Measurements from ENCODE around the gene MBTPS1. TPM values are rescaled to one million over a fixed set of nuclear protein-coding genes. Genes with fewer than 3 reads are reported as not detected.
"Not testable (repeated sequence)": the region's sequence is repeated elsewhere in the genome, so short reads cannot be mapped to it uniquely, and the experiment has no call there.

Gene MBTPS1
- polyA plus RNA-seq, 3 donors, result 29.8 to 56.3 (median 46.8) TPM

- no peak overlapping the region for H3K27ac ChIP-seq (ENCODE audit: low read depth, low read length)
- WGBS, 3 donors, result 52 to 76% (median 74%) methylated on average over 14 of the region's 14 CpGs
Measured at GRCh38 chr16:84138824-84139627, 22.3 kb upstream of the MBTPS1 start.

- H3K27ac ChIP-seq (ENCODE audit: low read depth, low read length), result no peak overlapping the region
- WGBS, 3 donors, result 36 to 75% (median 64%) methylated on average over 2 of the region's 2 CpGs
Measured at GRCh38 chr16:84138500-84138823, 21.7 kb upstream of the MBTPS1 start.

DNA sequence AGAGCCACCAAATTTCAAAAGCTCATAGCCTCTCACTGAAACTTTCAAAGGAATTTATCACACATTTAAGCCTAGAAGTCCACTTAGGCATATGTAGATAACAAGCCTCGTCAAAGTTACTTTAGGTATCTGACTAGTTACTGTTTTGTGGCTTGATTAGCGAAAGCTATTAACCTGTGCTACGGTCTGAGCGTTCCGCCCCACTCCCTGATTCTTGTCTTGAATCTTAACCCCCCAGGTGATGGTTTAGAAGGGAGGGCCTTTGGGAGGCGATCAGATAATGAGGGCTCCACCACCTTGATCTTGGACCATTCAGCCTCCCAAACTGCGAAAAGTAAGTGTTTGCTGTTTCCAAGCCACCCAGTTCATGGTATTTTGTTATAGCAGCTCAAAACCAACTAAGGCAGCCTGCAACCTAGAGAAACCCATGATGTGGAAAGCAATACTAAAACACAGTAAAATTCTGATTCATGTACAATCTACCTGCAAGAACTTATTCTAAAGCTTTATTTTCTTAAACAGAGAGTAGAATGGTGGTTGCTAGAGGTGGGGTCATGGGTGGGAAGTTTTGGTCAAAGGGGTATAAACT lies 21.1 kb upstream of the MBTPS1 start:
- 91 to 94% (median 94%) methylated on average over 7 of the region's 7 CpGs for WGBS, 3 donors
- no peak overlapping the region for H3K27ac ChIP-seq (ENCODE audit: low read depth, low read length)

GRCh38 chr16:84137287-84137686 lies 20.5 kb upstream of the MBTPS1 start:
- WGBS, 3 donors, result 88 to 92% (median 91%) methylated on average over 8 of the region's 8 CpGs
- H3K27ac ChIP-seq (ENCODE audit: low read depth, low read length), result no peak overlapping the region

- no peak overlapping the region for H3K27ac ChIP-seq (ENCODE audit: low read depth, low read length)
- WGBS, 3 donors, result 89 to 93% (median 91%) methylated on average over 11 of the region's 11 CpGs
Measured at GRCh38 chr16:84136331-84137125, 19.8 kb upstream of the MBTPS1 start.

GRCh38 chr16:84132527-84133285 lies 16.0 kb upstream of the MBTPS1 start:
- WGBS, 3 donors, result 87 to 93% (median 93%) methylated on average over 7 of the region's 7 CpGs
- no peak overlapping the region for H3K27ac ChIP-seq (ENCODE audit: low read depth, low read length)

- no peak overlapping the region for H3K27ac ChIP-seq (ENCODE audit: low read depth, low read length)
- 79 to 90% (median 88%) methylated on average over 5 of the region's 5 CpGs for WGBS, 3 donors
Measured at GRCh38 chr16:84131117-84131516, 14.4 kb upstream of the MBTPS1 start.

DNA sequence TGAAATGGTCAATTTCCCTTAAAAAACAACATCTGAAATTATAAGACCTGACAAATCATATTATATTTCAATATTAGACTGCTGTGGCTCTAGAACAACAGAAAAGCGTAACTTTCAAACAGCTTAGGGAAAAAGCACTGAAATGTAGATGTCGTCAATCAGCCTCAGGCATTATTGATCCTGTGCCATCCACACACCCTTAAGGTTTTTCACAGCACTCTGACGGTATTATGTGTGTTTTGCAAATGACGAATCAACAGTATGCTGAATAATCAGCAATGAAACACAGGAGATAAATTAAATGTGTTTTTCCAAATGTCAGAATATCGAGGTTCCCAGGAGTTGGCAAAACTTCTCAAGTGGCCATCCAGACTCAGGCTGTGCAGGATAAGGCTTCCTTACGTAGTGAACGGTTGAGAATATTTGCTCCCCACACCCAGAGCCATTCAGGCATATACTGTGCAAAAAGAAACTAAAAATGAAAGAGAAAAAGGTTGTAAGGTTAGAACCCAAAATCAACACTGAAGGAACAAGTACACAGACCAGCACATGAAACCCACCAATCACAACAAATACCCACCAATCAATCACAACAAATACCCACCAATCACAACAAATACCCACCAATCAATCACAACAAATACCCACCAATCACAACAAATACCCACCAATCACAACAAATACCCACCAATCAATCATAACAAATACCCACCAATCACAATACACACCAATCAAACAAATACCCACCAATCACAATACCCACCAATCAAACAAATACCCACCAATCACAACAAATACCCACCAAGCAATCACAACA lies 7.7 kb upstream of the MBTPS1 start:
- H3K27ac ChIP-seq (ENCODE audit: low read depth, low read length), result no peak overlapping the region
- 84 to 95% (median 91%) methylated on average over 7 of the region's 7 CpGs for WGBS, 3 donors

GRCh38 chr16:84121007-84121406 lies 4.3 kb upstream of the MBTPS1 start:
- 75 to 90% (median 88%) methylated on average over 10 of the region's 10 CpGs for WGBS, 3 donors
- H3K27ac ChIP-seq (ENCODE audit: low read depth, low read length), result no peak overlapping the region

- 62 to 67% (median 63%) methylated on average over 5 of the region's 5 CpGs for WGBS, 3 donors
- no peak overlapping the region for H3K27ac ChIP-seq (ENCODE audit: low read depth, low read length)
Measured at GRCh38 chr16:84120023-84120422, 3.3 kb upstream of the MBTPS1 start.

- WGBS, 3 donors, result 82 to 90% (median 86%) methylated on average over 13 of the region's 13 CpGs
- H3K27ac ChIP-seq (ENCODE audit: low read depth, low read length), result no peak overlapping the region
Measured at GRCh38 chr16:84119368-84119767, 2.6 kb upstream of the MBTPS1 start.

- WGBS, 3 donors, result 90 to 94% (median 93%) methylated on average over 5 of the region's 5 CpGs
- H3K27ac ChIP-seq (ENCODE audit: low read depth, low read length), result not testable (repeated sequence)
Measured at GRCh38 chr16:84118315-84118714, 1.6 kb upstream of the MBTPS1 start.

GRCh38 chr16:84117494-84117843 lies 727 bp upstream of the MBTPS1 start:
- WGBS, 3 donors, result 8 to 10% (median 9%) methylated on average over 12 of the region's 12 CpGs
- no peak overlapping the region for H3K27ac ChIP-seq (ENCODE audit: low read depth, low read length)

DNA sequence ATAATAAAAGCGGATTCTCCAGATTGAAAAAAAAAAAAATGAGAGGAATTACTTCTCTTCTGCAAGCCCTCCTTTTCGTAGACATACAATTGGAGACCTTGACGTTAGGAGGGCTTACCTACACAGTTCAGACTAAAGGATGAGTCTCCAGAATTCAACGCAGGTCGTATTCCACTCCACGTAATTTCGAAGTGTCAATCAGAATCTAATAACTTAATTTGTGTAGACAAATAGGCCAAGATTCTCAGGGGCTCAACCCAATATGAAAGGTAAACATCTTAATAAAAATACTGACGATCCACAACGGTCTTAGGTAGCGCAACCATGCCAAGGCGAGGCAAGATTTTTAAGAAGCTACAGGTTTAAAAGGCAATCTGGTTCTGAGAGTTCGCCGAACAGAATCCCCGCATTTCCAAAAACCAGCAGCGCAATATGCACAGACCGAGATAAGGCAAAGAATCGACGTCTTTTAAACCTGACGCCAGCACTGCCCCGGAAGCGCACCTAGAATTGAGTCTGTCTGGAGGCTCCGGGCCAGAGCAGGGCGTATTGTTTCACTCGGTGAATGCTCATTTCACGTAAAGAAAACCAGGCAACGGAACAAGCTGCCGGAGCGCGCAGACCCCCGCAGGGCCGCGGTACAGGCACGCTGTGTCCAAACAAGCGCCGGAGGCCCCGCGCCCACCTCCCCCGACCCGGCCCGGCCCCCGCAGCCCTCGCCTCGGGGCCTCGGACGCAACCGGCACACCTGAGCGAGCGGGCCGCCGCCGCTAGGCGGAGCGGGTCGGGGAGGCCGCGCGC lies 623 bp downstream of the MBTPS1 start:
- H3K27ac ChIP-seq (ENCODE audit: low read depth, low read length), result no peak overlapping the region
- WGBS, 3 donors, result 1 to 2% (median 1%) methylated on average over 54 to 57 of the region's 57 CpGs

DNA sequence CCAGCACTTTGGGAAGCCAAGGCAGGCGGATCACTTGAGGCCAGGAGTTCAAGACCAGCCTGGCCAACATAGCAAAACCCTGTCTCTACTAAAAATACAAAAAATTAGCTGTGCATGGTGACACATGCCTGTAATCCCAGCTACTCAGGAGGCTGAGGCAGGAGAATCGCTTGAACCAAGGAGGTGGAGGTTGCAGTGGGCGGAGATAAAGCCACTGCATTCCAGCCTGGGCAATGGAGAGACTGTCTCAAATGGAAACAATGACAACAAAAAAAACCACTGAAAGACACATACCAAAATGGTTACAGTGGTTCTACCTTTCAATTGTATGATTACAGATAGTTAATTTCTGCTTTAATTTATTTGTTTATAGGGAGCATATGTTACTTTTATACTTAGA lies 4.8 kb downstream of the MBTPS1 start:
- not testable (repeated sequence) for H3K27ac ChIP-seq (ENCODE audit: low read depth, low read length)
- 96 to 99% (median 98%) methylated on average over 3 of the region's 3 CpGs for WGBS, 3 donors

- H3K27ac ChIP-seq (ENCODE audit: low read depth, low read length), result no peak overlapping the region
- 53 to 76% (median 64%) methylated on average over 3 of the region's 3 CpGs for WGBS, 3 donors
Measured at GRCh38 chr16:84111525-84111924, 5.2 kb downstream of the MBTPS1 start.

- no peak overlapping the region for H3K27ac ChIP-seq (ENCODE audit: low read depth, low read length)
- 77 to 92% (median 80%) methylated on average over 3 of the region's 3 CpGs for WGBS, 3 donors
Measured at GRCh38 chr16:84110527-84110926, 6.2 kb downstream of the MBTPS1 start.
